Duodenal mucosa (tissue), 2 donors: ENCODE measurements around the gene PUS3.

Source experiments
- H3K27ac ChIP-seq: one replicate; pipeline ENCODE4 v1.7.0; 2013; ENCODE audit warnings: low read depth, low read length
- H3K27me3 ChIP-seq, 2 donors: one replicate each; pipeline ENCODE4 v1.7.0; 2013; ENCODE audit warnings: low read length in 2 of 2, control low read depth in 1 of 2; ENCODE audit not compliant: insufficient read depth in 2 of 2, control insufficient read depth in 1 of 2
- H3K36me3 ChIP-seq, 2 donors: one replicate each; pipeline ENCODE4 v1.7.0; 2013; ENCODE audit warnings: low read length in 2 of 2, control low read depth in 1 of 2; ENCODE audit not compliant: insufficient read depth in 2 of 2, control insufficient read depth in 1 of 2
- H3K4me1 ChIP-seq, 2 donors: one replicate each; pipeline ENCODE4 v1.7.0; 2013; ENCODE audit warnings: low read length in 2 of 2, control low read depth in 1 of 2; ENCODE audit not compliant: insufficient read depth in 2 of 2, control insufficient read depth in 1 of 2
- H3K4me3 ChIP-seq, 2 donors: one replicate each; pipeline ENCODE4 v1.7.0; 2013; ENCODE audit warnings: low read length in 2 of 2, low read depth in 1 of 2
- H3K9ac ChIP-seq, 2 donors: one replicate each; pipeline ENCODE4 v1.7.0; 2013; ENCODE audit warnings: low read length in 2 of 2, low read depth in 1 of 2
- H3K9me3 ChIP-seq, 2 donors: one replicate each; pipeline ENCODE4 v1.7.0; 2013; ENCODE audit warnings: low read length in 2 of 2, control low read depth in 1 of 2; ENCODE audit not compliant: control insufficient read depth in 1 of 2

Gene PUS3

GRCh38 chr11:125940145-125940544 lies 37.1 kb upstream of the PUS3 start:
- Histone ChIP-seq H3K4me1 (no peaks in the 10 kb centered on the region), H3K9me3 (no peaks in the 10 kb centered on the region), H3K36me3 (no peaks in the 10 kb centered on the region), H3K9ac (no peak overlapping the region), H3K27ac (no peak overlapping the region), H3K27me3 (no peaks in the 10 kb centered on the region), H3K4me3 (no peak overlapping the region)

- no peak overlapping the region for H3K27ac ChIP-seq
- H3K9me3 ChIP-seq = no peaks in the 10 kb centered on the region
- no peak overlapping the region for H3K4me3 ChIP-seq
- no peaks in the 10 kb centered on the region for H3K4me1 ChIP-seq
- no peak overlapping the region for H3K9ac ChIP-seq
- H3K36me3 ChIP-seq = no peaks in the 10 kb centered on the region
- H3K27me3 ChIP-seq = no peaks in the 10 kb centered on the region
Observed at GRCh38 chr11:125939081-125939521, 36.1 kb upstream of the PUS3 start.

GRCh38 chr11:125938418-125938817 lies 35.4 kb upstream of the PUS3 start:
- Histone ChIP-seq H3K9ac (no peak overlapping the region), H3K27ac (no peak overlapping the region), H3K4me3 (no peak overlapping the region), H3K36me3 (no peaks in the 10 kb centered on the region), H3K9me3 (no peaks in the 10 kb centered on the region), H3K27me3 (no peaks in the 10 kb centered on the region), H3K4me1 (no peaks in the 10 kb centered on the region)

GRCh38 chr11:125935618-125936199 lies 32.7 kb upstream of the PUS3 start:
- Histone ChIP-seq H3K4me3 (no peak overlapping the region), H3K27ac (no peak overlapping the region)

GRCh38 chr11:125935056-125935455 lies 32.0 kb upstream of the PUS3 start:
- Histone ChIP-seq H3K4me1 (no peaks in the 10 kb centered on the region), H3K27me3 (no peaks in the 10 kb centered on the region), H3K4me3 (no peak overlapping the region), H3K36me3 (no peaks in the 10 kb centered on the region), H3K27ac (no peak overlapping the region), H3K9me3 (no peaks in the 10 kb centered on the region), H3K9ac (no peak overlapping the region)

More at GRCh38 chr11:125935618-125936199, 32.7 kb upstream of the PUS3 start:
- no peaks in the 10 kb centered on the region for H3K27me3 ChIP-seq
- H3K9ac ChIP-seq = no peak overlapping the region
- H3K9me3 ChIP-seq = no peaks in the 10 kb centered on the region
- no peaks in the 10 kb centered on the region for H3K36me3 ChIP-seq
- H3K4me1 ChIP-seq = no peaks in the 10 kb centered on the region

GRCh38 chr11:125934473-125934872 lies 31.5 kb upstream of the PUS3 start:
- Histone ChIP-seq H3K9ac (no peak overlapping the region), H3K4me1 (no peaks in the 10 kb centered on the region)

GRCh38 chr11:125933030-125933813 lies 30.2 kb upstream of the PUS3 start:
- no peak overlapping the region for H3K4me3 ChIP-seq
- no peaks in the 10 kb centered on the region for H3K4me1 ChIP-seq

More at GRCh38 chr11:125934473-125934872, 31.5 kb upstream of the PUS3 start:
- no peaks in the 10 kb centered on the region for H3K9me3 ChIP-seq
- no peaks in the 10 kb centered on the region for H3K27me3 ChIP-seq
- no peak overlapping the region for H3K4me3 ChIP-seq
- H3K36me3 ChIP-seq = no peaks in the 10 kb centered on the region
- H3K27ac ChIP-seq = no peak overlapping the region

GRCh38 chr11:125932301-125932700 lies 29.3 kb upstream of the PUS3 start:
- Histone ChIP-seq H3K9me3 (no peaks in the 10 kb centered on the region), H3K4me1 (no peaks in the 10 kb centered on the region), H3K9ac (no peak overlapping the region), H3K27me3 (no peaks in the 10 kb centered on the region), H3K36me3 (no peaks in the 10 kb centered on the region), H3K4me3 (no peak overlapping the region), H3K27ac (no peak overlapping the region)

More at GRCh38 chr11:125933030-125933813, 30.2 kb upstream of the PUS3 start:
- H3K27me3 ChIP-seq = no peaks in the 10 kb centered on the region
- no peaks in the 10 kb centered on the region for H3K36me3 ChIP-seq
- no peaks in the 10 kb centered on the region for H3K9me3 ChIP-seq
- no peak overlapping the region for H3K27ac ChIP-seq
- no peak overlapping the region for H3K9ac ChIP-seq

- H3K4me1 ChIP-seq = no peaks in the 10 kb centered on the region
- no peak overlapping the region for H3K9ac ChIP-seq
- no peak overlapping the region for H3K27ac ChIP-seq
Observed at GRCh38 chr11:125931668-125932067, 28.7 kb upstream of the PUS3 start.

GRCh38 chr11:125931116-125931515 lies 28.1 kb upstream of the PUS3 start:
- H3K27me3 ChIP-seq = peaks cover 0 to 3% of the 10 kb centered on the region in 2 donors
- no peak overlapping the region for H3K9ac ChIP-seq
- H3K27ac ChIP-seq = no peak overlapping the region
- H3K36me3 ChIP-seq = no peaks in the 10 kb centered on the region
- H3K4me3 ChIP-seq = no peak overlapping the region
- H3K9me3 ChIP-seq = no peaks in the 10 kb centered on the region
- peaks cover 0 to 1% of the 10 kb centered on the region in 2 donors for H3K4me1 ChIP-seq

More at GRCh38 chr11:125931668-125932067, 28.7 kb upstream of the PUS3 start:
- no peaks in the 10 kb centered on the region for H3K36me3 ChIP-seq
- no peak overlapping the region for H3K4me3 ChIP-seq
- peaks cover 0 to 2% of the 10 kb centered on the region in 2 donors for H3K27me3 ChIP-seq
- H3K9me3 ChIP-seq = no peaks in the 10 kb centered on the region
